GM21619 (cell line): ENCODE measurements around the gene BRD2.
A peak's percentile ranks its signal among the peaks of the same experiment; 100 is the strongest.

ENCODE experiments used
- ATAC-seq: cut with Tn5 transposase; IDR thresholded peaks from one replicate; pipeline ENCODE4 v1.9.1; 2021; ENCODE audit not compliant: unreplicated experiment

The BRD2 gene

GRCh38 chr6:32984622-32985389, 16.4 kb downstream of the BRD2 start:
- ATAC-seq: no peak

- ATAC-seq: no peak
These were observed 21.0 kb downstream of the BRD2 start for GRCh38 chr6:32989368-32989767.

GRCh38 chr6:32991972-32992371, 23.6 kb downstream of the BRD2 start:
- no peak for ATAC-seq

GRCh38 chr6:32993363-32993973, 25.1 kb downstream of the BRD2 start:
- ATAC-seq: no peak

GRCh38 chr6:32995448-32995847, 27.1 kb downstream of the BRD2 start:
- no peak for ATAC-seq

GRCh38 chr6:33000055-33000454, 31.7 kb downstream of the BRD2 start:
- ATAC-seq: no peak

GRCh38 chr6:33001685-33002084, 33.3 kb downstream of the BRD2 start:
- no peak for ATAC-seq

DNA sequence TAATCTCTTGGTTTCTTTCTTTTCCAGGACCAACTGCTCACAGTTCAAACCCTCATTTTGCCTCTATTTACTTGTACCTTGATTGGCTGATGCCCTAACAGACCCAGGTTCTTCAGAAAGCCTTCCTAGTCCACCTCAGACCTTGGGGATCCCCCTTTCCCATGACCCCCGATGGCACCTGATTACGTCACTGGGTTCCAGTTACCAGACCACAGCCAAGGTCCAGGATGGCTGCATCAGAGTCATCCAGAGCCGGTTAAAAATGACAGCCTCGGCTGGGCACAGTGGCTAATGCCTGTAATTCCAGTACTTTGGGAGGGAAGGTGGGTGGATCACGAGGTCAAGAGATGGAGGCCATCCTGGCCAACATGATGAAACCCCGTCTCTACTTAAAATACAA, 36.5 kb downstream of the BRD2 start:
- no peak for ATAC-seq

- no peak for ATAC-seq
These were observed 39.5 kb downstream of the BRD2 start for GRCh38 chr6:33007831-33008400.

GRCh38 chr6:33008944-33009861, 40.8 kb downstream of the BRD2 start, which contains the start of gene HLA-DOA:
TSS of gene HLA-DOA (minus strand) at chr6:33009591.
- ATAC-seq: peak; percentile 88

GRCh38 chr6:33010356-33010755, 42.0 kb downstream of the BRD2 start:
- ATAC-seq: no peak

GRCh38 chr6:33013608-33014007, 45.2 kb downstream of the BRD2 start:
- ATAC-seq: no peak

- ATAC-seq: no peak
These were observed 46.6 kb downstream of the BRD2 start for GRCh38 chr6:33014841-33015634.

DNA sequence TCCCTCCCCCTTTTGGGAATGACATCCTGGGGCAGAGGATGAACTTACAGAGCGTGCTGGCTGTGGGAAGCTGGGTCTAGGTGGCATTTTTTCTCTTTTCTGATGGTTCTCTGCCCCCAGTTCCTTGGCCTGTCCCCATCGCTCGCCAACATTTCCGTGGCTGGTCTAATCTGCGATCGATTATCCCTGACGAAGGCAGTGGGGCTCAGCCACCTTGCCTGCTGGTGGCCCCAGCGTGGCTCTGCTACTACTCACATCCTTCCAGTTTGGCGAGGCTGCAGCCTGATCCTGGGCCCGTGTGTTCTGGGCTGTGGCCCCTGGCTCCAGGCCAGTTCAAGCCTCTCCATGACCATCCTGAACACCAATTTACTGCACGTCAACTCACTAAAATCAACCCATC, 47.4 kb downstream of the BRD2 start:
- ATAC-seq: no peak

DNA sequence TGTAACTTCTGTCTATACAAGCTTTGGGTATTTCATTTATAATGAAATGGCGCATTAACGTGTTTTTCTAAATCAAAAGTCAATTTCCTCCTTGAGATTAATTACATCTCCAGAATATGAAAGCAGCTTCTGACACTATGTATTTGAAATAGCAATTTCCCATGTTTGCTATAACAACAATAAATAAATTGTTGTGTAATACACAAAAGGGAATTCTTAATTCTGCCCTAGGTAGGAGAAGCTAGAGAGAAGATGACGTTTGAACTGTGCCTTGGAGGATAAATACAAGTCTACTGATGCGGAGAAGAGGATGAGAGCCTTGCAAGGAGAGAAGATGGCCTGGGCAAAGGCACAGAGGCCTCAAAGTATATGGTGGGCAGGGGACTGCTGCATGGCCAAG, 48.6 kb downstream of the BRD2 start:
- ATAC-seq: no peak

DNA sequence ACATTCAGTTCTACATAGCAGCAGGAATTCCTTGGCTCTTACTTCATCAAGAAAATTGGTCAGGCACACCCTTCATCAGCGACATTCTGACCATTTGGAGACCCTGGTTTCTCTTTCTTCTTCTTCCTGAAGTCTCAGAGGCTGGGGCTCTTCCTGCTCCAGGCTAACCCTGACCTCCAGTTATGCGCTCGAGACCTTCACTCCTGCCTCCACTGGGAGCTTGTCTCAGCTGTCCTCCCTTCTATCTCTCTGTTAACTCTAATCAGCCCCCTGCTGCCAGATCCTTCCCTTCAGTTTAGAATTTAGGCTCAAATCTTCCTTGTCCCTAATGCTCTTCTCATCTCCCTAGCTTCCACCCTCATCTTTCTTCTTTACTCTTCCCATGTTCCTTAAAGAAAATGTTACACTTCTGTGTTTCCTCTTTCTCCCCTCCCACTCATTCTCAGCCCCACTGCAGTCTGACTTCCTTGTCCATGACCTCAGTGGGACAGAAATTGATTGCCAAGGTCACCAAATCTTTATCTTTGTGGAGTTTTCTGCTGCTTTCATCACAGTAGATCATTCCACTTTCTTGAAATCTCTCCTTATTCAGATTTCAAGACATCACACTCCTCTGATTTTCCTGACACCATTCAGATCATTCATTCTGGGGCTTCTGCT, 49.4 kb downstream of the BRD2 start:
- ATAC-seq: no peak

DNA sequence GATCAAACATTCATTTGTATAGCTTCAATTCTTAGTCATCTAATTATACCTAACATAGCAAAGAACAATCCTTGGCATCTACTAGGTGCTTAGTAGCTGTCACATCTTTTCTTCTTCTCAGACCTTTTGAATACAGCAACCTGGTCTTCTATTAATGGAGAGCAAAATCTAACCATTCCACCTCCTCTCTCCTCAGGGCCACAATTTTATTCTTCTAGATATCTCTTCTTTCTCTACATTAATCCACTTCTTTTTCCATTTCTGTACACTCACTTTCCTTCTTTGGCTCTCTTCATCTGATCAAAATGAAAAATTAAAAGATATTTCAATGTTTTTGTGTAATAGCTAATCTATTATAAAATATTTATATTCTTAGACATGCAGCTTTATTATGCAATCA, 50.0 kb downstream of the BRD2 start:
- ATAC-seq: no peak

GRCh38 chr6:33018904-33019303, 50.5 kb downstream of the BRD2 start:
- ATAC-seq: peak; percentile 49

DNA sequence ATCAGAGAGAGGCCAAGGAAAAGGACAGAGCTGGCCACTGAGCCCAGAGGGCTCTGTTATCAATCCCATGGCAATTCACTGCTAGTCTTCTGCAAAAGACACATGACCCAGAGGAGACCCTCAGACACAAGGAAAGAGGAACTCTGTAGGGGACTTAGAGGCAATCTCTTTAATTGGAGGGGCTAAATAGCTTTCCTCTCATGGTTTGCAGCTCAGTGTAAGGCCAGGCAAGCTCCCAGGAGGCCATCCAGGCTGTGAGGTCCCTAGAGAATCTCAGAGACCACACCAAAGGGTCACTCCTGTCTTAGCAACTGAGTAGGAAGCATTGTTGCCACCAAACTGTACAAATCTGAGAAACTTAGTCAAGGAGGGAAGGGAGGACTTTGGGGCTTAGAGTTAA, 51.0 kb downstream of the BRD2 start:
- no peak for ATAC-seq

DNA sequence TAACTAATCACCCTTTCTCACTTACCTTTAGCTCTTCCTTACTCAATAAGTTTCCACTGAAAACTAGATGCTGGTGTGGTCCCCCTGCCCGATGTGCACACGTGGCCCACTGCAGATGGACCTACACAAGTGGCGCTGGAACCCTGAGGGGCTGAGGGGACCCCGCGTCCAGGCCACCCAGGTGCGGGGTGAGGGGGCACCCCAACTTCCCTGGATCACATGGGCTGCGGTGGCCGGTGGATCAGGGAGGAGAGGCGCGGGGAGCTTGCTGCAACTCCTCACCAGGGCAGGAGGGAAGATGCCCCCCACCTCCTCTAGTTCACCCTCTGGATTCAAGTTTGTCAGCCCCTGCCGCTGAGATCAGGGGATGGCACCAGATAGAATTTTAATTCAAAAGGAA, 53.5 kb downstream of the BRD2 start:
- no peak for ATAC-seq
